DND-41 (cell line): ENCODE data around the gene TYK2.

Source experiments
- EZH2 ChIP-seq: IDR thresholded peaks from 3 replicates; pipeline ENCODE4 v1.6.1; 2012; ENCODE audit warnings: borderline replicate concordance, low read depth, mild to moderate bottlenecking, moderate library complexity, low read length, inconsistent platforms; ENCODE audit not compliant: severe bottlenecking
- TF ChIP-seq, protein P1 (sequence below): IDR thresholded peaks from 2 replicates; pipeline ENCODE4 v1.5.1; 2012; ENCODE audit warnings: borderline replicate concordance, low read length, moderate library complexity, mild to moderate bottlenecking; ENCODE audit not compliant: poor library complexity, severe bottlenecking; ENCODE audit errors: extremely low read depth

DNA sequence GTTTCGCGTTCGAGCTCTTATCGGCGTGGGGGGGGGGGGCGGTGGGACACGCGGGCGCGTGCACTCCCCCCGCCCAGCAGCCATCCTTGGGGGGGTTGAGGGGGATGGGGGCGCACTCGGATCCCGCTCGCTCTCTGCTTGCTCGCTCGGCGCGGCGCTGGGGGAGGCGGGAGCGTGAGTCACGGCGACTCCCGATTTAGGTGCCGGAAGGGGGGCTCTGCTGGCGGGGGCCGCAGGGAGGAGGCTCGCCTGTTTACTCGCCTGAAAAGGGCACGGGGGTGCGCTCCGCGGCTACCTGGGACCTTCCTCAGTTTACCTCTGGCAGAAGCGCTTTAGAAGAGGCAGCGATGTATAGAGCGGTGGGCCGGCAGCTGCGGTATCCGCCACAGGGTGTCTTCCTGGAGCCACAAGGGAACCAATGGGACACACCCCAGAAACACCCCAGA lies 38.9 kb upstream of the TYK2 start:
- no peak for TF ChIP-seq EZH2
- TF ChIP-seq, protein P1, sequence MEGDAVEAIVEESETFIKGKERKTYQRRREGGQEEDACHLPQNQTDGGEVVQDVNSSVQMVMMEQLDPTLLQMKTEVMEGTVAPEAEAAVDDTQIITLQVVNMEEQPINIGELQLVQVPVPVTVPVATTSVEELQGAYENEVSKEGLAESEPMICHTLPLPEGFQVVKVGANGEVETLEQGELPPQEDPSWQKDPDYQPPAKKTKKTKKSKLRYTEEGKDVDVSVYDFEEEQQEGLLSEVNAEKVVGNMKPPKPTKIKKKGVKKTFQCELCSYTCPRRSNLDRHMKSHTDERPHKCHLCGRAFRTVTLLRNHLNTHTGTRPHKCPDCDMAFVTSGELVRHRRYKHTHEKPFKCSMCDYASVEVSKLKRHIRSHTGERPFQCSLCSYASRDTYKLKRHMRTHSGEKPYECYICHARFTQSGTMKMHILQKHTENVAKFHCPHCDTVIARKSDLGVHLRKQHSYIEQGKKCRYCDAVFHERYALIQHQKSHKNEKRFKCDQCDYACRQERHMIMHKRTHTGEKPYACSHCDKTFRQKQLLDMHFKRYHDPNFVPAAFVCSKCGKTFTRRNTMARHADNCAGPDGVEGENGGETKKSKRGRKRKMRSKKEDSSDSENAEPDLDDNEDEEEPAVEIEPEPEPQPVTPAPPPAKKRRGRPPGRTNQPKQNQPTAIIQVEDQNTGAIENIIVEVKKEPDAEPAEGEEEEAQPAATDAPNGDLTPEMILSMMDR, result no peak
